Gastrocnemius medialis (tissue), 4 donors: ENCODE measurements around the gene PHRF1.

Experiments
- CTCF ChIP-seq, 5 experiments: fragments of 450-650 bp in 3 of 5; fragments of 200-600 bp in 2 of 5; sonication (generic) in 2 of 5; IDR thresholded peaks in 4 of 5; conservative IDR thresholded peaks in 1 of 5; 1 replicate in 4 of 5; 2 replicates in 1 of 5; pipeline ENCODE4 v1.5.1; 2016 to 2019; ENCODE audit warnings: antibody characterized with exemption in 5 of 5, mild to moderate bottlenecking in 3 of 5, moderate library complexity in 3 of 5
- POLR2A ChIP-seq, 2 donors: fragments of 450-650 bp; IDR thresholded peaks; one replicate each; pipeline ENCODE4 v1.6.1; 2017; ENCODE audit warnings: antibody characterized with exemption in 2 of 2, mild to moderate bottlenecking in 2 of 2, moderate library complexity in 2 of 2

- no peak for TF ChIP-seq CTCF (IDR thresholded peaks at IDR 0.05 in 4 of 5, conservative IDR thresholded peaks at IDR 0.05 in 1 of 5)
- TF ChIP-seq POLR2A (IDR thresholded peaks at IDR 0.05): no peak
Measured at GRCh38 chr11:541433-541885, 34.8 kb upstream of the PHRF1 start.
